GM12872 (cell line): Measurements from ENCODE around the gene ZBTB21.

Source experiments
- CTCF ChIP-seq: IDR thresholded peaks from 3 replicates; pipeline ENCODE4 v1.5.1; 2011; ENCODE audit warnings: low read depth, mild to moderate bottlenecking, low read length, moderate library complexity; ENCODE audit not compliant: insufficient read depth

Gene ZBTB21

GRCh38 chr21:41985662-41986416, 24.3 kb downstream of the ZBTB21 start:
- TF ChIP-seq CTCF = no peak

- no peak for TF ChIP-seq CTCF
These were observed 26.9 kb downstream of the ZBTB21 start for GRCh38 chr21:41983229-41983628.

- no peak for TF ChIP-seq CTCF
These were observed 29.6 kb downstream of the ZBTB21 start for GRCh38 chr21:41980561-41980960.

DNA sequence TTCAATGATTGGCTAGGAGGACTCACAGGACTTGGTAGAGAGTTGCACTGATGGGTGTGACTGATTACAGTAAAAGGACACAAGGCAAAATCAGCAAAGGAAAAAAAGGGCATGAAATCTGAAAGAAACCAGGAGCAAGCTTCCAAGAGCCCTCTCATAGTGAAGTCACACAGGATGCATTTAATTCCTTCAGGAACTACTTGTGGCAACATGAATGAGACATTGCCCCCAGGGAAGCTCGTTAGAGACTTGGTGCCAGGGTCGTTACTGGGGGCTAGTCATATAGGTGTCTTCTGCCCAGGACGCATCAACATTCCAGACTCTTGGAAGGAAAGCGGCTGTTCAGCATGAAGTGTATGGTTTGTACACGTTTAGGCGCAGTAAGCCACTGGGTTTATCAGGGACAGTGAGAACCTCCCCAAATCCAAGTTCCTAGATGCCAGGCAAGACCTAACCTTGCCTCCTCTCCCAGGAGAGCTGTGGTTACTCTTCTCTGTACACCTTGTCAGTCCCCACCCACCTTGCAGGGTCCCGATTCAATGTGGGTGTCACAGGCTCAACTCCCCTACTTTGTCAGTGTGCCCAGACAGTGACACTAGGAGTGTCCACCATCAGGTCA, 30.3 kb downstream of the ZBTB21 start:
- no peak for TF ChIP-seq CTCF

- TF ChIP-seq CTCF = no peak
These were observed 30.8 kb downstream of the ZBTB21 start for GRCh38 chr21:41979335-41979734.

- TF ChIP-seq CTCF = no peak
These were observed 32.9 kb downstream of the ZBTB21 start for GRCh38 chr21:41977034-41977950.

DNA sequence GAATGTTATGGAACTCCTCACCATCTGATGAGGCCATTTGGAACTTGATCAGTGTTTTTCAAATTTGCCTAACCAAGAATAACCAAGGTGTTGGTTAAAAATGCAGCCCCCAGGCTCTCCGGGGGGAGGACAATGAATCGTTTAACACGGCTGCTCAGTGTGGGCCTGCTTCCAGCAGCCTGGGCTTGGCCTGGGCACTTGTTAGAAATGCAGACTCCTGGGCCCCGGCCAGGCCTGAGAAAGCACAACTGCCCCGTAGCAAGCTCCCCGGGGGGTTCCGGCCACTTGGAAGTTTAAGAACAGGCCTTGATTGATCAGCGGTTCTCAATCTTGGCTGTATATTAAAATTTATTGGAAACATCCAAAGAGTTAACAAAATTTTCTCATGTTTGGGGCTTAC, 33.5 kb downstream of the ZBTB21 start:
- no peak for TF ChIP-seq CTCF
